ENCODE data around the gene KIF2C.

The KIF2C gene

GRCh38 chr1:44799770-44800584, 60.3 kb downstream of the KIF2C start, which contains the start of gene PLK3:
TSS of gene PLK3 (plus strand) at chr1:44800377. CDS start at chr1:44800464, 87 bp downstream.
- Histone ChIP-seq H4K20me1 (ENCODE audit: insufficient read depth, low read length) (peaks cover 11% of the 10 kb centered on the region), H3K27ac (ENCODE audit: low read length) (peak within 1 kb of the TSS; percentile 80), H3K27me3 (ENCODE audit: low read depth, low read length) (no peaks in the 10 kb centered on the region), H3K9ac (ENCODE audit: low read length) (peak within 1 kb of the TSS; percentile 95), H2AFZ (ENCODE audit: low read depth, low read length) (no peak within 1 kb of the TSS), H3K79me2 (ENCODE audit: low read length) (peaks cover 44% of the 10 kb centered on the region), H3K4me3 (ENCODE audit: low read length) (peak within 1 kb of the TSS; percentile 99), H3K9me3 (ENCODE audit: insufficient read depth, low read length) (no peaks in the 10 kb centered on the region), H3K4me1 (ENCODE audit: low read length) (peaks cover 29% of the 10 kb centered on the region), H3K4me2 (ENCODE audit: low read length) (peak within 1 kb of the TSS; percentile 97), H3K36me3 (replicated peaks; ENCODE audit: low read depth, low read length) (peaks cover 36% of the 10 kb centered on the region)
- no peak for TF ChIP-seq EZH2phosphoT487 (IDR thresholded peaks at IDR 0.05; ENCODE audit: low read depth)
- TF ChIP-seq CTCF (IDR thresholded peaks at IDR 0.05; ENCODE audit: low read depth, low read length), result peak; percentile 70

- TF ChIP-seq EZH2phosphoT487 (IDR thresholded peaks at IDR 0.05; ENCODE audit: low read depth), result no peak
- no peak for TF ChIP-seq CTCF (IDR thresholded peaks at IDR 0.05; ENCODE audit: low read depth, low read length)
- Histone ChIP-seq H3K36me3 (replicated peaks; ENCODE audit: low read depth, low read length) (peaks cover 51% of the 10 kb centered on the region), H3K27ac (ENCODE audit: low read length) (peak overlapping the region; percentile 79), H2AFZ (ENCODE audit: low read depth, low read length) (no peak overlapping the region), H3K4me3 (ENCODE audit: low read length) (peak overlapping the region; percentile 99), H3K27me3 (ENCODE audit: low read depth, low read length) (no peaks in the 10 kb centered on the region), H4K20me1 (ENCODE audit: insufficient read depth, low read length) (peaks cover 11% of the 10 kb centered on the region), H3K79me2 (ENCODE audit: low read length) (peaks cover 58% of the 10 kb centered on the region), H3K9ac (ENCODE audit: low read length) (peak overlapping the region; percentile 95), H3K4me1 (ENCODE audit: low read length) (peaks cover 46% of the 10 kb centered on the region), H3K4me2 (ENCODE audit: low read length) (peak overlapping the region; percentile 97), H3K9me3 (ENCODE audit: insufficient read depth, low read length) (no peaks in the 10 kb centered on the region)
Measured at GRCh38 chr1:44801491-44802305, 62.1 kb downstream of the KIF2C start.

GRCh38 chr1:44802306-44803061, 62.8 kb downstream of the KIF2C start:
- Histone ChIP-seq H3K27ac (ENCODE audit: low read length) (peak overlapping the region; percentile 79), H3K4me1 (ENCODE audit: low read length) (peaks cover 54% of the 10 kb centered on the region)

More at GRCh38 chr1:44802306-44803061, 62.8 kb downstream of the KIF2C start:
- no peak overlapping the region for H2AFZ ChIP-seq (ENCODE audit: low read depth, low read length)
- H3K4me2 ChIP-seq (ENCODE audit: low read length), result peak overlapping the region; percentile 97
- H3K36me3 ChIP-seq (replicated peaks; ENCODE audit: low read depth, low read length), result peaks cover 59% of the 10 kb centered on the region
- no peaks in the 10 kb centered on the region for H3K9me3 ChIP-seq (ENCODE audit: insufficient read depth, low read length)
- no peak for TF ChIP-seq EZH2phosphoT487 (IDR thresholded peaks at IDR 0.05; ENCODE audit: low read depth)
- no peak for TF ChIP-seq CTCF (IDR thresholded peaks at IDR 0.05; ENCODE audit: low read depth, low read length)
- H3K79me2 ChIP-seq (ENCODE audit: low read length), result peaks cover 62% of the 10 kb centered on the region
- peak overlapping the region; percentile 95 for H3K9ac ChIP-seq (ENCODE audit: low read length)
- peak overlapping the region; percentile 99 for H3K4me3 ChIP-seq (ENCODE audit: low read length)
- peaks cover 11% of the 10 kb centered on the region for H4K20me1 ChIP-seq (ENCODE audit: insufficient read depth, low read length)
- H3K27me3 ChIP-seq (ENCODE audit: low read depth, low read length), result no peaks in the 10 kb centered on the region

Data from OCI-LY3 (cell line).